OCI-M2 (cell line): ENCODE data around the gene CHSY1.

Source experiments
- DNase-seq: peaks from one replicate; lab custom pipeline; 2025; ENCODE audit not compliant: unreplicated experiment; lab: John Stamatoyannopoulos, UW

CHSY1 gene

GRCh38 chr15:101189409-101190091, 62.3 kb downstream of the CHSY1 start:
- DNase-seq, result no peak

GRCh38 chr15:101188637-101189408, 63.0 kb downstream of the CHSY1 start:
- DNase-seq, result no peak

- DNase-seq, result no peak
These were observed 63.8 kb downstream of the CHSY1 start for GRCh38 chr15:101187820-101188636.

- no peak for DNase-seq
These were observed 66.1 kb downstream of the CHSY1 start for GRCh38 chr15:101185770-101186169.

- no peak for DNase-seq
These were observed 66.5 kb downstream of the CHSY1 start for GRCh38 chr15:101185336-101185735.

GRCh38 chr15:101184830-101185229, 67.0 kb downstream of the CHSY1 start:
- no peak for DNase-seq

GRCh38 chr15:101183931-101184305, 67.9 kb downstream of the CHSY1 start:
- no peak for DNase-seq

GRCh38 chr15:101183226-101183930, 68.5 kb downstream of the CHSY1 start:
- DNase-seq, result no peak

- no peak for DNase-seq
These were observed 69.6 kb downstream of the CHSY1 start for GRCh38 chr15:101182215-101182614.

- DNase-seq, result no peak
These were observed 70.5 kb downstream of the CHSY1 start for GRCh38 chr15:101181349-101181748.

- no peak for DNase-seq
These were observed 71.1 kb downstream of the CHSY1 start for GRCh38 chr15:101180620-101181307.

GRCh38 chr15:101179341-101180153, 72.3 kb downstream of the CHSY1 start:
- no peak for DNase-seq

- no peak for DNase-seq
These were observed 72.9 kb downstream of the CHSY1 start for GRCh38 chr15:101178931-101179330.

- DNase-seq, result no peak
These were observed 73.4 kb downstream of the CHSY1 start for GRCh38 chr15:101178479-101178878.

GRCh38 chr15:101177866-101178265, 74.0 kb downstream of the CHSY1 start:
- DNase-seq, result no peak

- DNase-seq, result no peak
These were observed 75.2 kb downstream of the CHSY1 start for GRCh38 chr15:101176625-101177024.

- no peak for DNase-seq
These were observed 76.4 kb downstream of the CHSY1 start for GRCh38 chr15:101175401-101175800.

GRCh38 chr15:101174152-101174920, 77.5 kb downstream of the CHSY1 start:
- DNase-seq, result no peak
